Pons (tissue), 1 donor: ENCODE data around the gene DBNDD1.

Experiments used
- DNase-seq: peaks from one replicate; pipeline ENCODE4 v3.0.0-alpha.2; 2016; ENCODE audit warnings: low spot score

DBNDD1 gene

GRCh38 chr16:89960966-89961365 is 58.3 kb downstream of the DBNDD1 start:
- DNase-seq, result no peak

- no peak for DNase-seq
Measured at GRCh38 chr16:89958596-89958995, 60.7 kb downstream of the DBNDD1 start.

DNA sequence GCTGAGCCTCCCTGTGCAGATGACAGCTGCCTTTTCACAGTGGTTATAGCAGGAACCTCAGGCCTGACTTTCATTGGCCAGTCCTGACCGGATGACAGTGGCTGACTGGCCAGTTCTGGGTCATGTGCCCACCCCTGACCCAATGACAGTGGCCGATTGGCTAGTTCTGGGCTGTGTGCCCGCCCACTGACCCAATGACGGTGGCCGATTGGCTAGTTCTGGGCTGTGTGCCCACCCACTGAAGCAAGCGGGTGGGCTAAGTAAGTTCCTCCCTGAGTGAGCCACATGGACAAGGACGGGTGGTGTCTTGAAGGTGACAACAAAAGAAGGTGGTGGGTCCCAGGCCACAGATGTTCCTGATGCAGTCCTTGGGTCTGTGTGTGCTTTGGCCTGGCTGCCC is 61.2 kb downstream of the DBNDD1 start:
- DNase-seq, result no peak

DNA sequence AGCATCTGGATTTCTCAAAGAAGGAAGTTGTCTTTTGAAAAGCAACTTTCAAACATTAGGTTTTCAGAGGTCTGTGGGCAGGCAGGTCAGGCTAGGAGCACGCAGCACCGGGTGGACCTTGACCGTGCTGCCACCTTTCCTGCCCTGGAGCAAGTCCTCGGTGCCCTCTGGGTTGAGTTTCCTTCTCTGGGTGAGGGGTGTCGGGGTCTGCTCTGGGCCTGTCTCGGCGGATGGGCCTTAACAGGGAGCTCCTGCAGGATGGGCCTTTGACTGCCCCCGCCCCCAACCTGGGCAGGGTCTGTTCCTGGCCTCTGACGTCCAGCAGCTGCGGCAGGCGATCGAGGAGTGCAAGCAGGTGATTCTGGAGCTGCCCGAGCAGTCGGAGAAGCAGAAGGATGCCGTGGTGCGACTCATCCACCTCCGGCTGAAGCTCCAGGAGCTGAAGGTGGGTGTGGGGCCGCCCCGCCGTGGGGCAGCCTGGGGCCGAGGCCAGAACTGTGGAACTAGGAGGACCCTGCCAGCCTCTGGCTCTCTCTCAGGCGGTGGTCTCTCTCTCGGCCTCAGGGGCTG is 62.0 kb downstream of the DBNDD1 start:
- no peak for DNase-seq

GRCh38 chr16:89956505-89957215 is 62.6 kb downstream of the DBNDD1 start:
- no peak for DNase-seq

DNA sequence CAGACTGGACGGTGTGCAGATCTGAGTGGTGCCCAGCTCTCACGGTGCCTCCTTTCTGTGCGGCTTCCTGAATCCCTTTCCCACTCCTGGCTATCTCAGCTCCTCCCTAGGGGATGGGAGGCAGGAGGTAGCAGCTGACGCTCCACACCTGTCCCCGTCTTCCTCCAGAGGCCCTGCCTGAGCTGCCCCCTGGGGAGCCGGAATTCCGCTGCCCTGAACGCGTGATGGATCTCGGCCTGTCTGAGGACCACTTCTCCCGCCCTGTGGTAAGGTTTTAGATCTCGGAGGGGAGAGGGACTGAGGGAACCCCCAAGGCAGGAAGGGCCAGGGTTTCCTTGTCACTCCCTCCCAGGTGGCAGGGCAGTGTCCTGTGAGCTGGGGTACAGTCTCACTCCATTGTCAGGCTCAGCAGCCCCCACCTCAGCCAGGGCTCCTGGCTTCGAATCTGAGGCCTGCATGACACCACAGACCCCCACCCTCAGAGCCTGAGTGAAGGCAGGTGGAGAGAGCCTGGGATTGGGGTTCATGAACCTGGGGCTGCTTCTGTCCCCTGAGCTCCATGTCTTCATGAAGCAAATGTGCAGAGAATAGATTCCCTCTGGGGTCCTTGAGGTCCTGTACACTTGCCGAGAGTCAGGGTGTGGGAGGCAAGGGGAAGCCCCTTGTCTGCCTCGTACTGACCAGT is 64.1 kb downstream of the DBNDD1 start:
- no peak for DNase-seq
